Glutamatergic neuron (in vitro differentiated cells): Measurements from ENCODE around the gene ZMIZ1. TPM values are rescaled to one million over a fixed set of nuclear protein-coding genes. Genes with fewer than 3 reads are reported as not detected.
A peak's percentile ranks its signal among the peaks of the same experiment; 100 is the strongest.

Experiments
- DNase-seq: peaks from one replicate; pipeline ENCODE4 v3.0.0; 2022
- H3K27ac Mint-ChIP-seq: one replicate; pipeline ENCODE4 v1.8.0; 2020; ENCODE audit warnings: mild to moderate bottlenecking, mixed read lengths, inconsistent platforms; ENCODE audit not compliant: unreplicated experiment
- H3K27me3 Mint-ChIP-seq: one replicate; pipeline ENCODE4 v1.8.0; 2020; ENCODE audit warnings: mild to moderate bottlenecking, moderate library complexity, mixed read lengths, inconsistent platforms; ENCODE audit not compliant: unreplicated experiment
- H3K36me3 Mint-ChIP-seq: one replicate; pipeline ENCODE4 v1.8.0; 2020; ENCODE audit warnings: mild to moderate bottlenecking, mixed read lengths, inconsistent platforms; ENCODE audit not compliant: unreplicated experiment
- H3K4me1 Mint-ChIP-seq: one replicate; pipeline ENCODE4 v1.8.0; 2020; ENCODE audit warnings: mild to moderate bottlenecking, low read depth, mixed read lengths, inconsistent platforms; ENCODE audit not compliant: unreplicated experiment
- H3K4me3 Mint-ChIP-seq: one replicate; pipeline ENCODE4 v1.8.0; 2020; ENCODE audit warnings: mild to moderate bottlenecking, mixed read lengths, inconsistent platforms; ENCODE audit not compliant: unreplicated experiment
- H3K9me3 Mint-ChIP-seq: one replicate; pipeline ENCODE4 v1.8.0; 2020; ENCODE audit warnings: mild to moderate bottlenecking, moderate library complexity, mixed read lengths, inconsistent platforms; ENCODE audit not compliant: unreplicated experiment
- CTCF ChIP-seq: fragments of 200-600 bp; sonication (generic); IDR thresholded peaks from one replicate; pipeline ENCODE4 v1.5.0; 2021; ENCODE audit not compliant: partially characterized antibody, unreplicated experiment
- total RNA-seq: library from RNA; stranded (reverse); fragmentation: NEBNext Ultra II Directional; extraction: Animal tissue kit (Norgen Biotek cat#: 25700); gene quantifications from one replicate; pipeline ENCODE4 v1.2.1, GENCODE V29; 2021; ENCODE audit not compliant: unreplicated experiment

Gene ZMIZ1
- total RNA-seq, 1 donor from 2014 or later: 230 TPM

DNA sequence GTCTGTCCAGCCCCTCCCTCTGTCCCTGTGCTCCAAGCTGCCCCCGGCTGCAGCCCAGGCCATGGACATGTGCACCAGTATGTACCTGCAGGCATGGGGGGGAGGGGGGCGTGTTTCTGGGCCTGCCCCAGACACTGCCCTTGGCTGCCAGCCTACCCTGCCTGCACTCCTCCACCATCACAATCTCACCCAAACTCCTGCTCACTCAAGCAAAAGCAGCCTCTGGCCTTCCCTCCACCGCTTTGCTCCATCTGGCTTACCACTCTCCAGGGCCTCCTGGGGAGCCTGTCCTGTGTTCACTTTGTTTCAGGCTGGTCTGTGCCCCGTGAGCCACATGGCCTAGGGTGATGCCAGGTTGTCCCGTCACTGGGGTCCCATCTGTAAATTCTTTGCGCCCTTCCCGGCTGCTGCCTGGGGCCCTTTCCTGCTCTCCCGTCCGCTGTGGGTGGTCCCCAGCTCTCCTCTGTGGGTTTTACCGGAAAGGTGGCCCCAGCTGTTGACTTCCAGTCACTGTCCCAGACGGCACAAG, 245.2 kb downstream of the ZMIZ1 start:
- Mint-ChIP-seq H3K27me3 (peaks cover 34% of the 10 kb centered on the region), H3K27ac (peak overlapping the region; percentile 73), H3K36me3 (peaks cover 9% of the 10 kb centered on the region), H3K4me1 (peaks cover 42% of the 10 kb centered on the region), H3K9me3 (peaks cover 39% of the 10 kb centered on the region), H3K4me3 (peak overlapping the region; percentile 25)
- no peak for TF ChIP-seq CTCF
- DNase-seq: peak; percentile 39

- DNase-seq: no peak
- peaks cover 15% of the 10 kb centered on the region for H3K36me3 Mint-ChIP-seq
- peaks cover 37% of the 10 kb centered on the region for H3K27me3 Mint-ChIP-seq
- H3K4me3 Mint-ChIP-seq: peak overlapping the region; percentile 49
- no peak for TF ChIP-seq CTCF
- no peak overlapping the region for H3K27ac Mint-ChIP-seq
- peaks cover 39% of the 10 kb centered on the region for H3K4me1 Mint-ChIP-seq
- H3K9me3 Mint-ChIP-seq: peaks cover 35% of the 10 kb centered on the region
Observed at GRCh38 chr10:79314761-79315601, 246.2 kb downstream of the ZMIZ1 start.

GRCh38 chr10:79315602-79315920, 246.8 kb downstream of the ZMIZ1 start:
- peaks cover 35% of the 10 kb centered on the region for H3K9me3 Mint-ChIP-seq
- peaks cover 15% of the 10 kb centered on the region for H3K36me3 Mint-ChIP-seq
- peak overlapping the region; percentile 49 for H3K4me3 Mint-ChIP-seq
- H3K4me1 Mint-ChIP-seq: peaks cover 39% of the 10 kb centered on the region
- TF ChIP-seq CTCF: no peak
- H3K27ac Mint-ChIP-seq: no peak overlapping the region
- peaks cover 37% of the 10 kb centered on the region for H3K27me3 Mint-ChIP-seq
- no peak for DNase-seq

GRCh38 chr10:79316671-79317431, 248.1 kb downstream of the ZMIZ1 start:
- Mint-ChIP-seq H3K9me3 (peaks cover 31% of the 10 kb centered on the region), H3K36me3 (peaks cover 15% of the 10 kb centered on the region), H3K4me1 (peaks cover 37% of the 10 kb centered on the region), H3K27ac (peak overlapping the region; percentile 48), H3K4me3 (no peak overlapping the region), H3K27me3 (peaks cover 34% of the 10 kb centered on the region)
- DNase-seq: no peak
- TF ChIP-seq CTCF: no peak
